22Rv1 (cell line): ENCODE results near the gene DCUN1D2.

Source experiments
- CTCF ChIP-seq: fragments of 450-650 bp; IDR thresholded peaks from 2 replicates; pipeline ENCODE4 v1.5.1; 2017; ENCODE audit warnings: mild to moderate bottlenecking
- ZFX ChIP-seq: fragments of 450-650 bp; IDR thresholded peaks from 2 replicates; pipeline ENCODE4 v1.6.1; 2017; ENCODE audit warnings: antibody characterized with exemption, borderline replicate concordance

GRCh38 chr13:113454936-113455335 lies 35.6 kb downstream of the DCUN1D2 start:
- TF ChIP-seq CTCF (no peak), ZFX (no peak)
